Measurements from ENCODE around the gene PTPRD. TPM values are rescaled to one million over a fixed set of nuclear protein-coding genes. Genes with fewer than 3 reads are reported as not detected.

PTPRD gene
- total RNA-seq, 2 experiments from 2014 or later: 0.03 TPM; not detected in 1

DNA sequence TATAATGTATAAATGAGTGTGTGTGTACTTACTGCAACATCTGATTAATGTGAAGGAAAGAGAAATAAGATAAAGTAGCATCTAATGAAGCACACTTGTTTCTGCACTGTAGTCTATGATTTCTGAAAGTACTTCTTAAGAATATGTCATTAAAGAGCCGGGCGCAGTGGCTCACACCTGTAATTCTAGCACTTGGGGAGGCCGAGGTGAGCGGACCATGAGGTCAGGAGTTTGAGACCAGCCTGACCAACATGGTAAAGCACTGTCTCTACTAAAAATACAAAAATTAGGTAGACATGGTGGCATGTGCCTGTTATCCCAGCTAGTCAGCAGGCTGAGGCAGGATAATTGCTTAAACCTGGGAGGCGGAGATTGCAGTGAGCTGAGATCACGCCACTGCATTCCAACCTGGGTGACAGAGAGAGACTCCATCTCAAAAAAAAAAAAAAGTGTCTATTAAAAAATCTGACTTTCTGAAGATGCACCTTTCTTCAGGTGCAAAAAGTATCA is 556.9 kb downstream of the PTPRD start:
- Histone ChIP-seq H3K9me2 (ENCODE audit: insufficient read depth, low read length) (no peaks in the 10 kb centered on the region), H3K36me3 (ENCODE audit: insufficient read depth, low read length) (no peaks in the 10 kb centered on the region), H3K4me1 (ENCODE audit: insufficient read depth, low read length, poor library complexity, severe bottlenecking) (no peaks in the 10 kb centered on the region), H4K20me1 (ENCODE audit: insufficient read depth, low read length) (no peaks in the 10 kb centered on the region), H3K79me2 (ENCODE audit: insufficient read depth, low read depth, low read length) (no peaks in the 10 kb centered on the region), H3K9me3 (ENCODE audit: low read length) (no peaks in the 10 kb centered on the region), H2AFZ (ENCODE audit: low read length) (no peak overlapping the region), H3K4me2 (ENCODE audit: low read length) (no peak overlapping the region), H3K27ac (ENCODE audit: low read depth, low read length, poor library complexity, severe bottlenecking) (no peak overlapping the region), H3K4me3 (ENCODE audit: low read depth, low read length, poor library complexity, severe bottlenecking) (no peak overlapping the region)
- BruUV-seq (replicated peaks): no TSS peak
- DNase-seq (ENCODE audit: low spot score): no peak
- ChIA-PET CTCF (ENCODE audit: unreplicated experiment) (no interaction called here), POLR2A (interaction anchor here (0.6 to 0.7 kb wide), 4 partner anchors 54 to 1460 kb away, joined by 3 read pairs; no protein-coding TSS in a partner anchor)
- TF ChIP-seq, protein P1, sequence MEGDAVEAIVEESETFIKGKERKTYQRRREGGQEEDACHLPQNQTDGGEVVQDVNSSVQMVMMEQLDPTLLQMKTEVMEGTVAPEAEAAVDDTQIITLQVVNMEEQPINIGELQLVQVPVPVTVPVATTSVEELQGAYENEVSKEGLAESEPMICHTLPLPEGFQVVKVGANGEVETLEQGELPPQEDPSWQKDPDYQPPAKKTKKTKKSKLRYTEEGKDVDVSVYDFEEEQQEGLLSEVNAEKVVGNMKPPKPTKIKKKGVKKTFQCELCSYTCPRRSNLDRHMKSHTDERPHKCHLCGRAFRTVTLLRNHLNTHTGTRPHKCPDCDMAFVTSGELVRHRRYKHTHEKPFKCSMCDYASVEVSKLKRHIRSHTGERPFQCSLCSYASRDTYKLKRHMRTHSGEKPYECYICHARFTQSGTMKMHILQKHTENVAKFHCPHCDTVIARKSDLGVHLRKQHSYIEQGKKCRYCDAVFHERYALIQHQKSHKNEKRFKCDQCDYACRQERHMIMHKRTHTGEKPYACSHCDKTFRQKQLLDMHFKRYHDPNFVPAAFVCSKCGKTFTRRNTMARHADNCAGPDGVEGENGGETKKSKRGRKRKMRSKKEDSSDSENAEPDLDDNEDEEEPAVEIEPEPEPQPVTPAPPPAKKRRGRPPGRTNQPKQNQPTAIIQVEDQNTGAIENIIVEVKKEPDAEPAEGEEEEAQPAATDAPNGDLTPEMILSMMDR (conservative IDR thresholded peaks at IDR 0.05; ENCODE audit: low read length): no peak
- TF ChIP-seq EZH2phosphoT487 (IDR thresholded peaks at IDR 0.05; ENCODE audit: borderline replicate concordance, low read depth, low read length): no peak
- intact Hi-C loops (cut with micrococcal nuclease; ENCODE audit: unreplicated experiment): no loop called here

DNA sequence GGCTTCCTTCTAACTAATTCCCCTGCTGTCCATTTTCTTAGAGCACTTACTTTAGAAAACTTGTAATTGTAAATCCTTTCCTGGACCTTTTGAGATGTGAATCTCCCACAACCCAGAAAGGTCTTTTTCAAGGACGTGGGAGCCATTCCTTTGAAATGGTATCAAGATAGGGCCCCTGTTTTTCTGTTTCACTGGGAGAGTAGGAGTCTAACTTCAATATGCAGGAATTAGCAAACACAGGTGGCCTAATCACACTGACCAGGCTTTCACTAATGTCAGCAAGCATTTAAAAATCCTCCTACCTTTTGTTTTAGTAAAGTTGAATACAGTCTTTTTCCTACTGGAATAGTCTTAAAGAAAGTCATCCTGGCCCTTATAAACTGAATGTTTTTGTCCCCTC is 558.3 kb downstream of the PTPRD start:
- BruUV-seq (replicated peaks): no TSS peak
- H3K4me3 ChIP-seq (ENCODE audit: low read depth, low read length, poor library complexity, severe bottlenecking): no peak overlapping the region
- intact Hi-C loops (cut with micrococcal nuclease; ENCODE audit: unreplicated experiment): no loop called here
- no peak for DNase-seq (ENCODE audit: low spot score)
- ChIA-PET POLR2A (no interaction called here), CTCF (ENCODE audit: unreplicated experiment) (no interaction called here)
- H3K9me3 ChIP-seq (ENCODE audit: low read length): no peaks in the 10 kb centered on the region
- H3K4me2 ChIP-seq (ENCODE audit: low read length): no peak overlapping the region
- no peaks in the 10 kb centered on the region for H3K36me3 ChIP-seq (ENCODE audit: insufficient read depth, low read length)
- H3K27ac ChIP-seq (ENCODE audit: low read depth, low read length, poor library complexity, severe bottlenecking): no peak overlapping the region
- no peaks in the 10 kb centered on the region for H4K20me1 ChIP-seq (ENCODE audit: insufficient read depth, low read length)
- H3K79me2 ChIP-seq (ENCODE audit: insufficient read depth, low read depth, low read length): no peaks in the 10 kb centered on the region
- H2AFZ ChIP-seq (ENCODE audit: low read length): no peak overlapping the region
- no peak for TF ChIP-seq EZH2phosphoT487 (IDR thresholded peaks at IDR 0.05; ENCODE audit: borderline replicate concordance, low read depth, low read length)
- TF ChIP-seq, protein P1 (conservative IDR thresholded peaks at IDR 0.05; ENCODE audit: low read length): no peak
- no peaks in the 10 kb centered on the region for H3K9me2 ChIP-seq (ENCODE audit: insufficient read depth, low read length)
- H3K4me1 ChIP-seq (ENCODE audit: insufficient read depth, low read length, poor library complexity, severe bottlenecking): no peaks in the 10 kb centered on the region

DNA sequence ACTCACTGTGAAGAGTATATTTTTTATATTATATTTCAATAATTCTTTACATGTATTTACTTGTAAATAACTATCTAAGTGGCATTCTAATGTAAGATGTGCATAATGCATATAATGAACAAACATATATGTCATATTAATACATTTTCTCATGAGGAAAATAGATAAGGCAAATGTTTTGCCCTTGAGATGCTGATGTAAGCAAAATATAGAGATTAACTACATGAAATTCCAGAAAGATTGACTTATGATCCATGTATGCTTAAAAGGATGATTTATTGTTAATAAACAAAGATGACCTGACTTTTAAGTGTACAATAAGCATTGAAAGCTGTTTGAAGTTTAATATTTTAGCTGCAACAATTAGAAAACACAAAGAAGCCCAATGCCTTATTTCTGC is 559.9 kb downstream of the PTPRD start:
- CTCF ChIA-PET (ENCODE audit: unreplicated experiment): no interaction called here
- Histone ChIP-seq H3K9me3 (ENCODE audit: low read length) (no peaks in the 10 kb centered on the region), H3K4me1 (ENCODE audit: insufficient read depth, low read length, poor library complexity, severe bottlenecking) (no peaks in the 10 kb centered on the region), H3K79me2 (ENCODE audit: insufficient read depth, low read depth, low read length) (no peaks in the 10 kb centered on the region), H3K36me3 (ENCODE audit: insufficient read depth, low read length) (no peaks in the 10 kb centered on the region), H2AFZ (ENCODE audit: low read length) (no peak overlapping the region), H3K4me3 (ENCODE audit: low read depth, low read length, poor library complexity, severe bottlenecking) (no peak overlapping the region), H4K20me1 (ENCODE audit: insufficient read depth, low read length) (no peaks in the 10 kb centered on the region), H3K27ac (ENCODE audit: low read depth, low read length, poor library complexity, severe bottlenecking) (no peak overlapping the region), H3K9me2 (ENCODE audit: insufficient read depth, low read length) (no peaks in the 10 kb centered on the region), H3K4me2 (ENCODE audit: low read length) (no peak overlapping the region)
- no TSS peak for BruUV-seq (replicated peaks)
- TF ChIP-seq, protein P1 (conservative IDR thresholded peaks at IDR 0.05; ENCODE audit: low read length): no peak
- no peak for TF ChIP-seq EZH2phosphoT487 (IDR thresholded peaks at IDR 0.05; ENCODE audit: borderline replicate concordance, low read depth, low read length)
- intact Hi-C loops (cut with micrococcal nuclease; ENCODE audit: unreplicated experiment): no loop called here
- POLR2A ChIA-PET: no interaction called here
- no peak for DNase-seq (ENCODE audit: low spot score)

Data from OCI-LY7 (cell line).